G401 (cell line): ENCODE data around the gene TSPYL4. TPM values are rescaled to one million over a fixed set of nuclear protein-coding genes. Genes with fewer than 3 reads are reported as not detected.

Experiments
- DNase-seq: peaks from one replicate; pipeline ENCODE4 v3.0.0-alpha.2; 2015; ENCODE audit warnings: low spot score
- in situ Hi-C: cut with HindIII; loops from 2 replicates; pipeline ENCODE4 v1.10.0; 2016; ENCODE audit warnings: low sequenced_read_pairs, mixed read lengths
- total RNA-seq: library from RNA; depleted of rRNA; stranded (reverse); fragments of >200 nt; shearing (Covaris generic); gene quantifications from 2 replicates; pipeline ENCODE4 v1.2.3, GENCODE V29; 2014

Gene TSPYL4
- total RNA-seq, 1 experiment from 2014 or later = 14.0 TPM

DNA sequence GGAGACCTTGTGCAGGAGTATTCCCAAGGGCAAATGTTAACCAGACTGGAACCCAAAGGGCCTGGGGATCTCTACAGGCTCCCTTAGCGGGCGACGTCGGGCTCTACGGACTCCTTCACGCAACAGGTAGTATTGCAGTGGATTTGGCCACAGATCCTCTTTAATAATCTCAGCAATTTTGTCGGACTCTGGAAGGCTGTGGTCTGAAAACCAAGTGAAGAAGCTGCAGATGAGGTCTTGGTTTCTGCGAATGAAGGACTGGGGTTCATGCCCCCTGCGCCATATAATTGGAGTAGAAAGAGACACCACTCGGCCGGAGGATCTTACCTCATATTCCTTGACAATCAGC, 24.6 kb upstream of the TSPYL4 start:
- in situ Hi-C loops = no loop called here
- DNase-seq = no peak

DNA sequence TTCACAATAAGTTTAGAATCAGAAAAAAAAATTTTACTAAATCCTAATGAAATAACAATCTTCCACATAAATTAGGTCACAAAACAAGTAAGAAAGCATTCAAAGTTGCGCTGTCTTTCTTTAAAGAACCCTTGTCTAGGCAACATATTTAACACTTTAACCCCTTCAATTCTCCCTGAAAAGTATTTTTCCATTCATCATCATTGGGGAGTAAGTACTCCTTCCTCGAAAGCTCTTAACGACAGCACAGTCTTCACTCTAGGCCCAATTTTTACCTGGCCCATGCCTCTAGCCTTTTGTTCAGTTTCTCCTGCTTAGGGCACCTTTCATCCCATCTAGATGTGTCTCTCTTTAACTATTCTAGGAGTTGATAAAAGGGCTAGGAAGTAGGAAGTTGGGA, 23.2 kb upstream of the TSPYL4 start:
- no peak for DNase-seq
- in situ Hi-C loops = no loop called here

DNA sequence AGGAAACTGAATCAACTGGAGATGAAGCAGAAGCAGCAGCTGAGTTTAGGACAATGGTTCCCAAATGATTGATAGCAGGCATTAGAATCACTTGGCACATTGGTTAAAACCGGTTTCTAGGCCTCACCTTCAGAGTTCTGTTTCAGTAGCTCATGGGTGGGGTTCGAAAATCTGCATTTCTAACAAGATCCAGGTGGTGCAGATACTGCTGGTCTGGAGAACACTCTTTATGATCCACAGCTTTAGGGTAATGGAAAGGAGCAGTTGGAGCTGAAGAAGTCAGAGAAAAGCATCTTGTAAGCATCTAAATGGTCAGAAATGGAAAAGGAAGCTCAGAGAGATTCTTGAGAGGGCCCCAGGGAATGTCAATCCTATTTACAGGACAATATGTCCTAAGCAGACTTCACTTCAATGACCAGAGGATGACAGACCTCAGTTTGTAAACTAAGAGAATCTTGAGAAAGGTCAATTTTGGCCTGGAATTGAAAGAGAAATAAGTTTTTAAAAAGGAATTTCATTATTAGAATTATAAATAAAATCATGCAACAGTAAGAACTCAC, 17.4 kb upstream of the TSPYL4 start:
- in situ Hi-C loops = no loop called here
- no peak for DNase-seq

DNA sequence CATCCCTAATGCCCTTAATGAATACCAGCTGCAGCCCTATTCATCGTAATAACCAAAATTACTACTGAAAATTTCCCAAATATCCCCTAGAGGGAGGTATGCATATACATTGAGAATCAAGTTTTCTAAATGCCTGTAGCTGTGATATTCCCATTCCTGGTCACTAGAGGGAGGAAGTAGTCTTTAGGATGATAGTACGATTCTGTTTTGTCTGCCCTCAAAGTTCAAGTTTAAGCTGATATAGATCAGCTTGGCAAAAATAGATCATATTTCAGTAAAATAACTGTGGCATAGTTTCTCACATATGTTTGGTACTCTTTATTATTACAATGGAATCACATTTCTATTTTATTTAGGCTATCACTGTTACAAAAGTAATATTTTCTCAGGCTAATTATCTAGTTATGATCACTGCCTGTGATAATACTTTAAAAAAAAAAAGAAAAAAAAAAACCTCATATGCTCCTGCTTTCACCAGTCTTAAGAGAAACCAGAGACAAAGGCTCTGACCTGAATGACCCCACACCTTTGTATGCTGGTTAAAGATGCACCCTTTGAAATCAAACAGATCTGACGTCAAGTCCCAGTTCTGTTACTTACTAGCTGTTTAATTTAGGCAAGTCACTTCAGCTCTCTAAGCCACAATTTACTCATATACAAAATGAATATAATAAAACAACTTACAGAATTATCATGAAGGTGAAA, 14.9 kb upstream of the TSPYL4 start:
- in situ Hi-C loops = no loop called here
- peak; percentile 63 for DNase-seq

DNA sequence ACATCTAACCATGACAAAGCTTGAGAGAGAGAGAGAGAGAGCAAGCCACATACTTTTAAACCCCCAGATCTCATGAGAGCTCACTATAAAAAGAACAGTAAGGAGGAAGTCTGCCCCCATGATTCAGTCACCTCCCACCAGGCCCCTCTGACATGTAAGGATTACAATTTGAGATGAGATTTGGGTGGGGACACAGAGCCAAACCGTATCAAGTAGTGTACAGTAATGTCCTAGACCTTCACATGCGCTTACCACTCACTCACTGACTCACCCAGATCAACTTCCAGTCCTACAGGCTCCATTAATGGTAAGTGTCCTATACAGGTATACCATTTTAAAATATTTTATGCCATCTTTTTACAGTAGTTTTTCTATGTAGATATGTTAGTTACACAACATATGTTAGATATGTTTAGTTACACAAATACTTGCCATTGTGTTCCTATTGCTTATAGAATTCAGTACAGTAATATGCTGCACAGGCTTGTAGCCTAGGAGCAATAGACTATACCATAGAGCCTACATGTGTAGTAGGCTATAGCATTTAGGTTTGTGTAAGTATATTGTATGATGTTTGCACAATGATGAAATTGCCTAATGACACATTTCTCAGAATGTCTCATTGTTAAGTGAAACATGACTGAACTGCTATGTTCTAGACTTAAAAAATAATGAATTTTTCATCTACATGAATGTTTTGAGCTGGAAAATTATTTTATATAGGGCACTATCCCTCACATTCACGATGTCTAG, 14.1 kb upstream of the TSPYL4 start:
- in situ Hi-C loops = no loop called here
- no peak for DNase-seq

DNA sequence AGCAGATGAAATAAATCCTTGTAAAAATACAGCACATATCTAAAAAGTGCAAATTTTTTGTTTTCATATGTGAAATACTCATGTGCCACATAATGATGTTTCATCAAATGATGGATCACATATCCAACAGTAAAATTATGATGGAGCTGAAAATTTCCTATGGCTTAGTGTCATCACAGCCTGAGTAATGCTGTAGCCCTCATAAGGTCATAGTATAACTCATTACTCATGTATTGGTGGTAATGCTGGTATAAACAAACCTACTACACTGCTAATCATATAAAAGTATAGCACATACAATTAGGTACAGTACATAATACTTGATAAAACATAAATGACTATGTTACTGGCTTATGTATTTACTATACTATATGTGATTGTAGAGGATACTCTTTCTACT, 12.9 kb upstream of the TSPYL4 start:
- DNase-seq = no peak
- in situ Hi-C loops = no loop called here

DNA sequence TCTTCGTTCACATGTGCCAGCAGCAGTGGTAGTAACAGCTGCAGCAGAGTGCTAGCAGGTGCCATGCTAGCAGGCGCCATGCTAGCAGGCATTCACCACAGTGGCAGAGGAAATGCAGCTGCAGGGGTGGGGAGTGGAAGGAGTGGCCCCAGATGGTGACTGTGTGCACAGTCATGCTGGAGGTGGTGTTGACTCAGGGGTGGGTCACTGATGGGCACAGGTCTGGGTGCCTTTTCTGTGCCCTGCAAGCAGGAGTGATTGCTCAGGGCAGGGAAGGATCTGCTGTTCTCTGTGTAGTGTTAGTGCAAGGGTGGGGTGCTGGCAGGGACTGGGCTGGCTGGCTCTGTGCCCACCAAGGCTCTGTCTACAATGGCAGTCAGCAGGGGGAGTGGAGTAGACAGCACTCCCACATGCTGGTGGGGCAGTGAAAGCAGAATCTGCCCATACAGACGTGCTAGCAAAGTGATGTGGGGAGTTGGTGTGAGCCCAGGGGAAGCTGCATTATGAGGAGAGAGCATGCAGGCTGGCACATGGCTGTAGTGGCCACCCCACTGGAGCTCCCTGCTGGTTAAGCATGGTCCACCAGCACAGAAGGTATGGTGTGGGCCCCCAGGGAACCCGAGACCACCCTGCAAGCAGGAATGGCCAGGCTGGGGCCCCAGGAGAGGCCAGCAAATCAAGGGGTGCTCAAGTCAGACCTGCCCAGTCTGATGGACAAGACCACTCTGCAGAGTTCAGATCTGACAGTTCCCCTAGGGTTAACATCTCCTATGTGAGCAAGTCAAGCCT, 11.4 kb upstream of the TSPYL4 start:
- in situ Hi-C loops = no loop called here
- no peak for DNase-seq

DNA sequence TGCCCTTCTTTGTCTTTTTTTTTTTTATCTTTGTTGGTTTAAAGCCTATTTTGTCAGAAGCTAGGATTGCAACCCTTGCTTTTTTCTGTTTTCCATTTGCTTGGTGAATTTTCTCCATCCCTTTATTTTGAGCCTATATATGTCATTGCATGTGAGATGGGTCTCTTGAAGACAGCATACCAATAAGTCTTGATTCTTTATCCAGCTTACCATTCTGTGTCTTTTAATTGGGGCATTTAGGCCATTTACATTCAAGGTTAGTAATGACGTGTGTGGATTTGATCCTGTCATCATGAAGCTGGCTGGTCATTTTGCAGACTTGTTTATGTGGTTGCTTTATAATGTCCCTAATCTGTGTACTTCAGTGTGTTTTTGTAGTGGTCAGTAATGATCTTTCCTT, 9.5 kb upstream of the TSPYL4 start:
- no peak for DNase-seq
- in situ Hi-C loops = no loop called here

DNA sequence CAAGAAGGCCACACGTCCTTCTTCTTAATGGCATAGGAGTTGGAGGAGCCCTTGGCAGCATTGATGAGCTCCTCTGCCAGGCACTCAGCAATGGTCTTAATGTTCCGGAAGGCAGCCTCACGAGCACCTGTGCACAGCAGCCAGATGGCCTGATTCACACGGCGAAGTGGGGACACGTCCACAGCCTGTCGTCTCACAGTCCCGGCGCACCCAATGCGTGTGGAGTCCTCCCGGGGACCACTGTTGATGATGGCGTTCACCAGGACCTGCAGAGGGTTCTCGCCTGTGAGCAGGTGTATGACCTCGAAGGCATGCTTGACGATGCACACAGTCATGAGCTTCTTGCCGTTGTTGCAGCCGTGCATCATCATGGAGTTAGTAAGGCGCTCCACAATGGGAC, 4.6 kb upstream of the TSPYL4 start:
- DNase-seq = no peak
- in situ Hi-C loops = no loop called here

DNA sequence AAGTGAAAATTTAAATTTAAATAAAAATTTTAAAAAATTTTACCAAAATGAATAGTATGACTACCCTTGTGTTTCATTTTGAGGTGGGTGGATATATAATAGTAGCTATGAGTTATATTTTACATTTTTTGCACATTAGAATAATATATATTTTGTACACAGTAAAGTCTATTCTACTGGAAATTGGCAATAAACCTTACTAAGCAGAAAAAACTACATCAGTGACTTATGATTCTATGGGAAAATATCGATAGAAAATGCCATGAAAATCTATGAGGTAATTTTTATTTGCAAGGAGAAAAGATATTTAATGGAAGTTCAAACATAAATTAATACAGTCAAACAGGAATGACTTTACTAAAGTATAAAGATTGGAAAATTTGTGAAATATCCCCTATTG, 2.8 kb upstream of the TSPYL4 start:
- DNase-seq = no peak
- in situ Hi-C loops = no loop called here

DNA sequence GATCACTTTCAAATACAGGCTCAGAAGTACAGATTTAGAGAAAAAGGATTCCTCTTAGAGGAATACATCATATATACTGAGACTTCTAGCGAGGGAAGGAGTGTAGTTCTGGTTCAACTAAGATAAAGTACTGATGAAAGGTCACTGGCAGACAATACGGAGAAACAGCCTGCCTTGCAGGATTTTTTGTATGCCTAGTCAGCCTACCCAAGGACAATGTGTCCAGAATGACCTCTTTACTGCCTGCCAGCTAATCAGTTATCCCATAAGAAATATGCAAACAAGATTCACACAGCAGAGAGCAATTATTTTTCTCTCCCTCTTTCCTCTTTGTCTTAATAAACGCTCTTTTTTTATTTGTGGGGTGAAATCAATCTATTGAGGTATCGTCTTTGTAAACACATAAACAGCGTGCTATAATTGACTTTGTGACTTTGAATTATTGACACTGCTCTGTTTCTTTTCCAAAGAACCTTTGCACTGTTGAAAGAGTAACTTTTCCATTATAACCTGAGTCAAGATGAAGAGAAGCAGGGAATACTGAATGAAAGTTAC, 1.4 kb upstream of the TSPYL4 start:
- in situ Hi-C loops = no loop called here
- DNase-seq = no peak

DNA sequence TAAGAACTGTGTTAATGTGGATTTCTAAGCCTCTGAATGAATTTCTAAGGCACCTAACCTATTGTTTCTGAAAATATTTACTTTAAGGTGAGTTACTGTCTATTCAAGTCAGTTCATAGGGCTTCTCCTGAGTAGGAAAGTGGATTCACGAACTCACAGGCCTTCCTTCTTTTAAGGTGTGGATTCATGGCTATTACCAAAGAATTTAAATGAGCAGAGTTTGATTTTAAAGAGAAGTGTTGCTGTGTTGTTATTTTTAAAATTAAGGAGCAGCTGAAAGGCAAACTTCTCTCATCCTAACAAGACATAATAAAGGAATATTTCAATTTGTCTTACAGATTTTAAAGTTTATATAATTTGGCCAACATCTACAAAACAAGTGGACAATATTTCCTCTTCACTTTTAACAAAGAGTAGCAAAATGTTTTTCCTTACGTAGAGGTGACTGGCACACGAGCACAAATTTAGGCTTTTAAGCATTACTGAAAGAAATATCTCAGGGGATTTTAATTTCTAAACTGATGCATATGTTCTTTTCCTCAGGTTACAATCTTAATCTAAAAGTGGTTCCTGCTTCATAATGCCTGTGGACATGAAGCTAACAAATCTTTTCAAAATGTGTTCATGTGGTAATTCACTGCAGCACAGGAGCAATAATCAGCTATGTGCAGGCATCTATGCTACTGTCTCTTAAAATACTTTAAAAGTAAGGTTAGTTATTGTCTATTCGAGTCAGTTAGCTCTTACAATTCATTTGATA, 602 bp upstream of the TSPYL4 start:
- in situ Hi-C loops = no loop called here
- DNase-seq = no peak

DNA sequence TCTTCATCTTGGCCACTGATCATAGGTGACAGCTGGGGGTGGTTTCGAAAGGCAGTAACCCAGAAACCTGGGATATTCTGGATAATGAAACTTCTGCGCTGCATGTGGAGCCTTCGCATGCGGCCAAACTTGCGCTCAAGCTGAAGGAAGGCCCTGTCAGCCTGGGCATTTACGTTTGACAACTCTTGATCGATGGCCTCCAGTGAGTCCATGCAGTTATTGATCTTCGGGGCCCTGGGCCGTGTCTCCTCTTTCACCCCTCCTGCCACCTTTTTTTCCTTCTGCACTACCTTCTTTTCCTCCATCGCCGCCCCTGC, 729 bp downstream of the TSPYL4 start:
- no peak for DNase-seq
- in situ Hi-C loops = no loop called here

DNA sequence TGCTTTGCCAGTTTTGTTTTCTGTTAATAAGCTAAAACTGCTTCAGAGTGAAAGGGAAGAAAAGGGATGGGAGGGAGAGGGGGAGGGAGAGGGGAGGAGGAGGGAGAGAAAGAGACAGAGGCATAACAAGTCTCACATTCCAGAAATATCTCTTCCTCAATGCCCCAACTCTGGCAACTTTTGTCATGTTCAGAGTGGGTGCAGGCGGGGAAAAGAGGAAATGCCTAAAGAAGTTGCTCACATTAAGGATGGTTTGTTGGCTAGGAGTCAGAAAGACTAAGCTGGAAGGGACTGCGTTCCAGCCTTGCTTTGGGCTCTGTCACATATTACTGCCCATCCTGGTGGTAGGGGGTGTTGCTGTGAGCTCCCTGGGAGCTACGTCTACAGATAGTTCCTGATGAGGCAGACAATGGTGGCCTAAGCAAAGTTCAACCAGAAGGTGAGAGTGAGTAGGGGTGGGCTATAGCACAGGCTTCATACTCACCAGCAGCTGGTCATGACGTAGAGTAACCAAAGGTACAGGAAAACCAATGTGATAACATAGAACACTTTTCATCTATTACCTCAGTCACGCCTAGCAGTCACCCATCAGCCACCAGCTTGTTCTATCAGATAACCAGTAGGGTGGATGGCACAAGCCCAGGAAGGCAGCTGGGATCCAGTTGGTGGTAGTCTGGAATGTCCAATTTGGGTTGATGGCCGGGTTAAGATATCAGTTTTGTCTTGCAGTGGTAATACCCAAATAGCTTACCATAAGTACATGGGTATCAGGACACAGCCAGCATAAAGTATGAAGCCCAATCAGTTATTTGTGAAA, 2.1 kb downstream of the TSPYL4 start:
- in situ Hi-C loops = no loop called here

DNA sequence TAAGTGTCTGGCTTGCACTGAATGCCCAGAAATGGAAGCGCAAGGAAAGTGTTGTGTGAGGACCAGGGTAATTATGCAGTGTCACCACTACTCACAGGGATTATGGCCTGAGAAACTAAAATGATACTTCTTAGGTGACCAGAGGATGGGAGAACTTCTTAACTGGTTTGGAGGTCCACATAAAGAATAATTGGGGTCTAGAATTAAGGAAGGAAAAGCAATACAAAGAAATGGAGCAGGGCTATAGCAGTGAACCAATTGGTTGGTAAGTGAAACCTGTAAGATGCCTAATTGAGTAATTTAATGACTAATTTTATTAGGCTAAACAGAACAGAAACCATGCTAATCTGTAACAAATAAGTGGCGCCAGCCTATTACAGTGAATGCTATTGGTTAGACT, 5.3 kb downstream of the TSPYL4 start:
- DNase-seq = peak; percentile 38
- in situ Hi-C loops = no loop called here

More for the DNA sequence above, 2.1 kb downstream of the TSPYL4 start:
- DNase-seq = peak; percentile 45

DNA sequence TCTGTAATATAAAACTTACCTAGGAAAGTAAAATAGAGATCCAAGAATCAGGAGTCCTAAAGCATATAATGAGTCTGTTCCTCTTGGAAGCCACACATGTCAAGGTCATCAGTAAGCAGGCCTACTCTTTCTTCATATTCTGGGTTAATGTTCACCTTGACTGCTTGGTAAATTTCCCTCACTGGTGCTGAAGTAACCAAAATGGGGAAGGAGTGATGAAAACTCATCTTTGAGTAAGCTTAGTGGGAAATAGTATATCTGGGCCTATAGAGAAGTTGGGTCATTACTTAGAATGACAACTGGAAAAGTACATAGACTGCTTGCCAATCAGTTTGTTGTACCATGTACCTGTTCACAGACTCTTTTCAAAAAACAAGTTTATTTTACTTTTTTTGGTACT, 6.6 kb downstream of the TSPYL4 start:
- no peak for DNase-seq
- in situ Hi-C loops = no loop called here

DNA sequence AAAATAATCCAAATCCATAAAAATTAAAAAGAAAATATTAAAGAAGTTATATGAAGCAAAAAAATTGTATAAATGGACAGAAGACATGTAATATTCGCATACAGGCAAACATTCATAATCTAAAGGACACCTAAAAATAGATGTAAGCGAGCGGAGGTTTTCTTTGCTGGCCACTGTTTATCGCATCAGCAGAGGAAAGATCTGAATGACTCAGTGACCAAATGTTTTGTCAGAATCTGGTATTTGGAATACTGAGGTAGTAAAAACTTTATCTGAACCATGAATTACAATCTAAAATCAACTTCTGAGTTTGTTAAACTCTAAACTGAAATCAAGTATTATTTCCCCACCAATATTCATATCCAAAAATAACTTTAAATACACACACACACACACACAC, 7.8 kb downstream of the TSPYL4 start:
- in situ Hi-C loops = no loop called here
- no peak for DNase-seq

DNA sequence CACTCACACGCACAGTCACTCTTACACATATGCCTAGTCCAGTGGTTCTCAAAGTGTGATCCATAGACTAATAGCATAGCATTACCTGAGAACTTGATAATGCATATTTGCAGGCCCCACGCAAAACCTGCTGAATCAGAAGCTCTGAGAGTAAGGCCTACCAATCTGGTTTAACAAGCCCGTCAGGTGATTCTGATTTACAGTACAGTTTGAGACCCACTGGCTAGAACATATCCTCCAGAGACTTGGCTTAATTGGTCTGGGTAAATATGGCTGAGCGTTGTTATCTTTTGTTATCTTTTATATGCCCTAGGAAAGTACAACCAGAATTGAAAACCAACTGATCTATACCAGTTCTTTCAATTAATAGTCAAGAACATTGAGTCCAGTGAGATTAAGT, 9.6 kb downstream of the TSPYL4 start:
- in situ Hi-C loops = no loop called here
- no peak for DNase-seq
